HEK293T (cell line): ENCODE measurements around the gene PRDM10.
"Not testable (repeated sequence)": the region's sequence is repeated elsewhere in the genome, so short reads cannot be mapped to it uniquely, and the experiment has no call there.

Source experiments
- CTCF ChIA-PET: fragments of 350-600 bp; formaldehyde crosslinking; extraction: SDS; loops from one replicate; lab custom pipeline; 2021; ENCODE audit warnings: antibody characterized with exemption, inconsistent platforms; lab: Yijun Ruan, JAX
- POLR2A ChIA-PET: fragments of 350-600 bp; formaldehyde crosslinking; extraction: SDS; loops from one replicate; lab custom pipeline; 2020; ENCODE audit warnings: antibody characterized with exemption, inconsistent platforms; lab: Yijun Ruan, JAX
- DNase-seq: peaks from one replicate; pipeline ENCODE4 v3.0.0; 2012; ENCODE audit warnings: mixed read lengths; ENCODE audit errors: extremely low spot score
- ARNT ChIP-seq: fragments of 450-650 bp; IDR thresholded peaks from 2 replicates; pipeline ENCODE4 v1.6.1; 2017; ENCODE audit warnings: mild to moderate bottlenecking
- BHLHE40 ChIP-seq: fragments of 450-650 bp; IDR thresholded peaks from 2 replicates; pipeline ENCODE4 v1.6.1; 2016; ENCODE audit warnings: mild to moderate bottlenecking, moderate library complexity, borderline replicate concordance
- CTBP1 ChIP-seq: fragments of 450-650 bp; IDR thresholded peaks from 2 replicates; pipeline ENCODE4 v1.6.1; 2016; ENCODE audit warnings: borderline replicate concordance
- ELF4 ChIP-seq: fragments of 450-650 bp; IDR thresholded peaks from 2 replicates; pipeline ENCODE4 v1.6.1; 2017; ENCODE audit warnings: antibody characterized with exemption
- FOXA1 ChIP-seq: fragments of 450-650 bp; IDR thresholded peaks from 2 replicates; pipeline ENCODE4 v1.6.1; 2016; ENCODE audit warnings: mild to moderate bottlenecking
- FOXK2 ChIP-seq: fragments of 450-650 bp; IDR thresholded peaks from 2 replicates; pipeline ENCODE4 v1.6.1; 2016; ENCODE audit warnings: mild to moderate bottlenecking
- FOXM1 ChIP-seq: fragments of 450-650 bp; IDR thresholded peaks from 2 replicates; pipeline ENCODE4 v1.6.1; 2017; ENCODE audit warnings: mild to moderate bottlenecking, borderline replicate concordance
- HDGF ChIP-seq: fragments of 450-650 bp; IDR thresholded peaks from 2 replicates; pipeline ENCODE4 v1.6.1; 2017; ENCODE audit warnings: antibody characterized with exemption, borderline replicate concordance
- L3MBTL2 ChIP-seq: fragments of 450-650 bp; conservative IDR thresholded peaks from 2 replicates; pipeline ENCODE4 v1.6.1; 2016; ENCODE audit warnings: mild to moderate bottlenecking
- LEF1 ChIP-seq: fragments of 450-650 bp; IDR thresholded peaks from 2 replicates; pipeline ENCODE4 v1.6.1; 2017; ENCODE audit warnings: mild to moderate bottlenecking, borderline replicate concordance
- NFRKB ChIP-seq: fragments of 450-650 bp; IDR thresholded peaks from 2 replicates; pipeline ENCODE4 v1.6.1; 2016; ENCODE audit warnings: mild to moderate bottlenecking, moderate library complexity
- SP1 ChIP-seq: fragments of 450-650 bp; IDR thresholded peaks from 2 replicates; pipeline ENCODE4 v1.6.1; 2017
- SUZ12 ChIP-seq: fragments of 450-650 bp; IDR thresholded peaks from 2 replicates; pipeline ENCODE4 v1.6.1; 2016; ENCODE audit warnings: mild to moderate bottlenecking
- TARDBP ChIP-seq: fragments of 450-650 bp; IDR thresholded peaks from 2 replicates; pipeline ENCODE4 v1.6.1; 2016
- ZNF384 ChIP-seq: fragments of 450-650 bp; IDR thresholded peaks from 2 replicates; pipeline ENCODE4 v1.6.1; 2016
- TF ChIP-seq, protein P1 (sequence below): fragments of 450-650 bp; IDR thresholded peaks from 2 replicates; pipeline ENCODE4 v1.6.1; 2016

Gene PRDM10

DNA sequence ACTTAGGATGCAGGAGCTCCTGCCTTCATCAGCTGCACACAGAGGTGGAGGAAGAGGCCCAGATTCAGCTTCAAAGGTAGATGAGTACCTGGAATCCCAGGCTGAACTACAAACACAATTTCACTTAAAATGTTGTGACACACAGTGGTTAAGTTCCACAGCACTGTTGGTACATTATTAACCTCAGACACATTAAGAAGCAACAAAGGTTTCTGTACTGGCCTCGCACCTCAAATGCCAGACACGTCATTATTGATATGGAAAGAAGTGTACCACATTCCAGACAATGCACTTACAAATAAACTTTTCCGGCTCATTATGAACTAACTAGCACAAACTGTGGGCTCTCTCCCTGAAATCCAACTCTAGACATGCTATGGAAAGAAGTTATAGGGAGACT is 34.6 kb downstream of the PRDM10 start:
- POLR2A ChIA-PET, result interaction anchor here (0.7 kb wide), 1 partner anchor 33 kb away, joined by 3 read pairs; no protein-coding TSS in a partner anchor
- no peak for DNase-seq
- CTCF ChIA-PET, result no interaction called here
- TF ChIP-seq, protein P1, sequence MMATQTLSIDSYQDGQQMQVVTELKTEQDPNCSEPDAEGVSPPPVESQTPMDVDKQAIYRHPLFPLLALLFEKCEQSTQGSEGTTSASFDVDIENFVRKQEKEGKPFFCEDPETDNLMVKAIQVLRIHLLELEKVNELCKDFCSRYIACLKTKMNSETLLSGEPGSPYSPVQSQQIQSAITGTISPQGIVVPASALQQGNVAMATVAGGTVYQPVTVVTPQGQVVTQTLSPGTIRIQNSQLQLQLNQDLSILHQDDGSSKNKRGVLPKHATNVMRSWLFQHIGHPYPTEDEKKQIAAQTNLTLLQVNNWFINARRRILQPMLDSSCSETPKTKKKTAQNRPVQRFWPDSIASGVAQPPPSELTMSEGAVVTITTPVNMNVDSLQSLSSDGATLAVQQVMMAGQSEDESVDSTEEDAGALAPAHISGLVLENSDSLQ, result no peak
- TF ChIP-seq SUZ12 (no peak), L3MBTL2 (no peak), FOXA1 (no peak), ARNT (no peak), HDGF (no peak), SP1 (no peak)

DNA sequence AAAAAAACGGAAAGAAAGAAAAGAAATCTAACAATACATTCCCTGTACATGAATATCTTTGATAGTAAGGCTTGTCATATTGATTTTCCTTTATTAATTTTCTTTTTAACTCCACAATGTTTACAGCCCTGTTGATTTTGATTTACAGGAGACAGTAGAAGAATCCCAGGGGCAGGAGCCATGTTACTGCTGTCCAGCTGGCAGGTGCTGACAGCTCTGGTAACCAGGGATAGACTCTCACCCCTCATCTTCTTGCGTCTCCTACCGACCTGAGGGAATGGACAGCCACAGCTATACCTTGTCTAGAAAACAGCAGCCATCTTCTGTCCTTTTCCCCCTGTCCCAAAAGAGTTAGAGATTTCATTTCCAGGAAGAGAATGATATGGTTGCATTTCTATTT is 37.4 kb downstream of the PRDM10 start:
- CTCF ChIA-PET, result no interaction called here

DNA sequence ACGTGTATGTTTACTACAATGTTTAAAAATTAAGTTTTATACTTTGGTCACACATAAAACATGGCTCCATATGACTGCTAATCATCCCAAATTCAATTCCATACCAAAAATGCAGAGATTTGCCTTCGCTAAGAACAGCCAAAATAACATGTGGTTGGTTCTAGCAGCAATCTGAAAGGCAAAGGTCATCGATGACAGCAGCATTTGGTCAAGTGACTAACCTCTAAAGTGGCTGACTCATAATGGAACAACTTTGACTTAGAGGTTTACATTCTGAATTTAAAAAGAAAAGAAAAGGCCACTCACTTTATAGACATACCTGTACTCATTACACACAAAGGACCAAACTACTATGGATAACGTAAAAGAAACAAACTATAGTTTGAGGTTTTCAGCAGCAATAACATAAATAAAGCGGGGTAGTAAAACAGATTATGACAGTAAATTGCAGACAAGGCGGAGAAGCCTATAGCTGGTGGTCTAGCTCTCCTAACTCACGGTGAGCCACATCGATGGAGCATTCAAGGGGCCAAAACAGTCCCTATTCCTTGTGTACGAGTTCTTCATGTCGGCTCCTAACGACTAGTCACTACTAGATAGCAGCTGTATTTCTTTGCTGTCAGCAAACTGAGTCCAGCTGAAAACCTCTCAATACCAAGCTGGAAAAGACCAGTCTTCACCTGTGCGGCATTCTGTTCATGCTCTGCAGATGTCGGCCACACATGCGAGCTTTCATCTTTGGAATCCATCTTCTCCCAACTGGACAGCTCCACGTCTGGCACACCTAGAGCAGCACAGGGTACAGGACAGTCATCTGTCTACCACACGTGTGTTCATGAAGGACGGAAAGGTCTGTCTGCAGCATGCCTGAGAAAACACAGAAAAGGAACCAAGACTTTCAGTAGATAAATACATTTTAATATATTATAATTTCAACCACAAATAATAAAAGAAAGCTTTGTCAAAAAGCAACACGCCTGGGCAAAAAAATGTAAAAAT is 42.1 kb downstream of the PRDM10 start:
- TF ChIP-seq TARDBP (no peak), CTBP1 (no peak), SUZ12 (no peak), BHLHE40 (no peak), NFRKB (no peak), L3MBTL2 (no peak)
- ChIA-PET CTCF (no interaction called here), POLR2A (no interaction called here)
- no peak for DNase-seq

More for the DNA sequence above, 37.4 kb downstream of the PRDM10 start:
- DNase-seq, result no peak
- TF ChIP-seq HDGF (no peak), TARDBP (no peak), LEF1 (no peak), SP1 (no peak), BHLHE40 (no peak), FOXK2 (no peak), ZNF384 (no peak), SUZ12 (no peak), FOXM1 (no peak), ELF4 (no peak), ARNT (no peak), FOXA1 (no peak), L3MBTL2 (no peak), CTBP1 (no peak), NFRKB (no peak)
- TF ChIP-seq, protein P1, result no peak
- POLR2A ChIA-PET, result no interaction called here

DNA sequence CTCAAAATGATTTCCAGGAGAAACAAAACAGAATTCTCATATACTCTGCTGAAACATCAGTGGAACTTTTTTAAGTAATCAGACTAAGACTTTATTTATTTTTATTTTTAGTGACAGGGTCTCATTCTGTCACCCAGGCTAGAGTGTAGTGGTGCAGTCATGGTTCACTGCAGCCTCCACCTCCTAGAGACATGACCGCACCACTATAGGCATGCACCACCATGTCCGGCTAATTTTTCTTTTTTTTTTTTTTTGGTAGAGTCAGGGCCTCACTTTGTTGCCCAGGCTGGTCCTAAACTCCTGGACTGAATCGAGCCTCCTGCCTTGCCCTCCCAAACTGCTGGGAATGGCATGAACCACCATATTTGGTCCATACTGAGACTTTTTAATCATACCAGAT is 42.9 kb downstream of the PRDM10 start:
- no peak for TF ChIP-seq LEF1
- TF ChIP-seq BHLHE40, result no peak
- TF ChIP-seq ELF4, result no peak
- no peak for TF ChIP-seq CTBP1
- TF ChIP-seq, protein P1, result no peak
- no peak for TF ChIP-seq TARDBP
- no peak for TF ChIP-seq FOXK2
- TF ChIP-seq ARNT, result no peak
- no peak for TF ChIP-seq FOXM1
- no peak for TF ChIP-seq SP1
- no peak for TF ChIP-seq FOXA1
- TF ChIP-seq SUZ12, result no peak
- TF ChIP-seq L3MBTL2, result no peak
- TF ChIP-seq HDGF, result no peak
- CTCF ChIA-PET, result no interaction called here
- POLR2A ChIA-PET, result no interaction called here
- no peak for DNase-seq

DNA sequence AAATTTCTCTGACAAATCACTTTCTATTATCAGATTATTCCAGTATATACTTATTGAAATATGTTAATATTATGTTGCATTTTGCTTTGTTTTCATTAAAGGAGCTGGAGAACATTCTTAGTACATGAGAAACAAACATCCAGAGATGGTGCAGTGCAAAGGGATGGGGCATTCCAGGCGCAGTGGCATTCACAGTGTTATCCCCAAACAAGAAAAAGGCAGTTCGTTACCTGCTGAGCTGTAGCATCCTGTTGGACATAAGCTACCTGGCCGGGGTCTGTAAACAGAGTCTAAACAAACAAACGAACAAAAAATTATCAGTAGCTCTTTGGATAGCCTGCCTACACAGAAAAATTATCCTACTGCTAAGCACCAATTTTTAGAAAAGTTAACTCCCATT is 47.4 kb downstream of the PRDM10 start:
- ChIA-PET CTCF (no interaction called here), POLR2A (interaction anchor here (1.4 kb wide), 1 partner anchor 48 kb away, joined by 3 read pairs; the partner anchor contains the start of gene PRDM10)
- no peak for DNase-seq
- TF ChIP-seq LEF1 (no peak), FOXK2 (no peak), FOXM1 (no peak)

DNA sequence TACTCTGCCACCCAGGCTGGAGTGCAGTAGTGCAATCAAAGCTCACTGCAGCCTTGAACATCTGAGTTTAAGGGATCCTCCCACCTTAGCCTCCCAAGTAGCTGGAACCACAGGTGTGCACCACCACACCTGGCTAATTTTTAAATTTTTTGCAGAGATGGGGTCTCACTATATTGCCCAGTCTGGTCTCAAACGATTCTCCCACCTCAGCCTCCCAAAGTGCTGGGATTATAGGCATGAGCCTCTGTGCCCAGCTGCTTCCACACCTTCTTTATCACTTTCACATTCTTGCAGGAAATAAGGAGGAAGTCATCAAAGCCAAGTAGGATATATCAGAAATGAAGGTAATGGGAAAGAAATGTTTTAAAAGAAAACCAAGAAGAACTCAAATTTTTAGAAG is 47.9 kb downstream of the PRDM10 start:
- CTCF ChIA-PET, DNase-seq: not testable (repeated sequence)
- POLR2A ChIA-PET, result interaction anchor here (1.4 kb wide), 1 partner anchor 48 kb away, joined by 3 read pairs; the partner anchor contains the start of gene PRDM10

DNA sequence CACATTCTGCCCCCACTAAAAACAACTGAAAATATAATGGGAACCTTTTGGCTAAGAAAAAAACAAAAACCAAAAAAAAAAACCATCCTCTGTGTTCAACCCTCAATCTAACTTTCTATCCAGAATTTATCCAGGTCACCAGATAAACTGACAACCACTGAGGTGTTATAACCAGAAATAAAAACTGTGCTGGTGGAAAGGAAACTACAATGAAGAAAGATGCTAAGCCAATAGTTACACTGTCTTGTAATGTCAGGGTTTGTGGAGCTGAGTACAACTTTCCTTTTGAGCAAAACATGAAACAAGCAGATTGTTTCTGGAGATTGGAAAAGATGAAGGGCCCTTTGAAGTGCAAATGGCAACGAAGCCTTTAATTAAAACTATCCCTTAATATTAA is 50.8 kb downstream of the PRDM10 start:
- ChIA-PET CTCF (interaction anchor here (0.6 kb wide), 1 partner anchor 17 kb away, joined by 3 read pairs; no protein-coding TSS in a partner anchor), POLR2A (no interaction called here)
- DNase-seq, result no peak
- TF ChIP-seq FOXK2, result no peak
- no peak for TF ChIP-seq SUZ12
- no peak for TF ChIP-seq CTBP1
- no peak for TF ChIP-seq LEF1
- no peak for TF ChIP-seq SP1
- TF ChIP-seq TARDBP, result no peak
- no peak for TF ChIP-seq ELF4
- TF ChIP-seq ARNT, result no peak
- no peak for TF ChIP-seq NFRKB
- no peak for TF ChIP-seq ZNF384
- TF ChIP-seq FOXM1, result no peak
- TF ChIP-seq, protein P1, result no peak
- TF ChIP-seq L3MBTL2, result no peak
- no peak for TF ChIP-seq BHLHE40
- no peak for TF ChIP-seq HDGF
- TF ChIP-seq FOXA1, result no peak
